ENCODE data around the gene CHURC1. TPM values are rescaled to one million over a fixed set of nuclear protein-coding genes. Genes with fewer than 3 reads are reported as not detected.

The CHURC1 gene
- total and polyA plus RNA-seq, 2 of the 13 experiments (the other 11 are each of a cell fraction or from before 2014, with no cell fraction given): 41.1 to 74.4 TPM

DNA sequence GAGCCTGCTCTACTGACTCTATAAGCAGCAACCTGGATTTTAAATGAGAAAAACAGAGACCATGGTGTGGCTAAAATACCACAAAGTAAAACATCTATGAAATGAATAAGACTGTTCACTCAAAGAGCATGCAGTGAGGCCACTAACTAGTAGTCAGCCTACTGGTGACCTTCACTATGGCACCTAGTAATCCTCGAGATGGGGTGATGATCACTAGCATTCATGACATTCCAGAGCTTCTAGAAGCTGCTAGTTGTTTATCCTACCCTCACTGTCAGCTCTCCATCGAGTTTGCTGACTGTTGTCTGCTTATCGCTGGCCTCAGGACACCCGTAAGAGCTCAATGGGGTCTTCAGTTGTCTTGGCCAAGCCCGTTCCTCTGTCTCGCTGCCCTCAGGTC is 48.3 kb upstream of the CHURC1 start:
- Histone ChIP-seq H3K4me2 (ENCODE audit: low read depth, low read length) (no peak overlapping the region), H3K27me3 (ENCODE audit: control insufficient read depth in 1 of 2, insufficient read depth in 2 of 2, low read length in 2 of 2) (peaks cover 10 to 46% of the 10 kb centered on the region in 2 experiments), H3K9ac (ENCODE audit: insufficient read depth, low read depth, low read length) (no peak overlapping the region), H2AFZ (ENCODE audit: low read length) (no peak overlapping the region), H3K9me3 (ENCODE audit: low read length) (no peaks in the 10 kb centered on the region), H3K4me3 (replicated peaks in 1 of 3; ENCODE audit: insufficient read depth in 1 of 3, low read depth in 2 of 3, low read length in 3 of 3) (no peak overlapping the region), H3K4me1 (ENCODE audit: insufficient read depth, low read length) (no peaks in the 10 kb centered on the region), H3K36me3 (replicated peaks in 1 of 2; ENCODE audit: control insufficient read depth in 1 of 2, insufficient read depth in 2 of 2, low read length in 2 of 2) (no peaks in the 10 kb centered on the region), H3K79me2 (ENCODE audit: insufficient read depth, low read length) (no peaks in the 10 kb centered on the region), H3K27ac (ENCODE audit: extremely low read length, insufficient read depth, low read length) (no peak overlapping the region), H4K20me1 (ENCODE audit: insufficient read depth, low read length) (no peaks in the 10 kb centered on the region)
- POLR2A ChIA-PET: no interaction called here
- TF ChIP-seq SOX5 (CRISPR knock-in tag; IDR thresholded peaks at IDR 0.05; ENCODE audit: borderline replicate concordance): no peak
- TF ChIP-seq ZNF891 (CRISPR knock-in tag; IDR thresholded peaks at IDR 0.05): no peak
- no peak for DNase-seq (ENCODE audit: low spot score)
- intact Hi-C loops (cut with micrococcal nuclease; ENCODE audit: unreplicated experiment): no loop called here
- no peak for FAIRE-seq
- in situ Hi-C loops (cut with HindIII; ENCODE audit: extremely low pct_ligation_motif_present, low pct_unique_long_range_greater_than_20kb): no loop called here
- WGBS (ENCODE audit: low lambda C conversion rate): 28% methylated on average over 6 of the region's 6 CpGs
- CTCF ChIA-PET (ENCODE audit: low intra/inter-chr PET ratio, low total read pairs): no interaction called here
- ATAC-seq: no peak
- BruUV-seq (replicated peaks): no TSS peak

DNA sequence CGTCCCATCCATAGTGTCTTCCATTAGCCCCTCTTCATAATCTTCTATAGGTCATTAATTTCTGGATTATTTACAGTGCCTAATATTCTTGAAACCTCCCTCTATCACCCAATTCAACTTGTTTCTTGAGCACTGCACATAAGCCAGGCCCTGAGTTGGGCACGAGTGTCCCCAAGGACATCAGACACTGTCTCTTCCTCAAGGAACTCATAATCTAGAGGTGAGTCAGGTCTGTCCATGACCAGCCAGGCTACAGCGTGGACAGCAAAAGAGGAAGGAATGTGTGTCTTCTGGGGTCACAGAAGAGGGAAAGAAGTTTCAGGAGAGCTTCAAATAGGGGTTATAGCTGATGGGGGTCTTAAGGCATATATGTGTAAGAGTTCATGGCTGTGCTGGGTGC is 47.1 kb upstream of the CHURC1 start:
- in situ Hi-C loops (cut with HindIII; ENCODE audit: extremely low pct_ligation_motif_present, low pct_unique_long_range_greater_than_20kb) (no loop called here), intact Hi-C loops (cut with micrococcal nuclease; ENCODE audit: unreplicated experiment) (no loop called here)
- no peaks in the 10 kb centered on the region for H3K9me3 ChIP-seq (ENCODE audit: low read length)
- H3K9ac ChIP-seq (ENCODE audit: insufficient read depth, low read depth, low read length): no peak overlapping the region
- H3K4me2 ChIP-seq (ENCODE audit: low read depth, low read length): no peak overlapping the region
- BruUV-seq (replicated peaks): no TSS peak
- no peak overlapping the region for H3K27ac ChIP-seq (ENCODE audit: extremely low read length, insufficient read depth, low read length)
- 28% methylated on average over 3 of the region's 3 CpGs for WGBS (ENCODE audit: low lambda C conversion rate)
- H2AFZ ChIP-seq (ENCODE audit: low read length): no peak overlapping the region
- DNase-seq (ENCODE audit: low spot score) (no peak), FAIRE-seq (no peak), ATAC-seq (no peak)
- H3K36me3 ChIP-seq (replicated peaks in 1 of 2; ENCODE audit: control insufficient read depth in 1 of 2, insufficient read depth in 2 of 2, low read length in 2 of 2): no peaks in the 10 kb centered on the region
- TF ChIP-seq PTBP1 (IDR thresholded peaks at IDR 0.05; ENCODE audit: low read depth, low read length, poor library complexity, severe bottlenecking) (no peak), JUN (CRISPR knock-in tag; IDR thresholded peaks at IDR 0.05) (no peak), FOXO1 (CRISPR knock-in tag; IDR thresholded peaks at IDR 0.05) (no peak), ZSCAN30 (CRISPR knock-in tag; IDR thresholded peaks at IDR 0.05) (no peak), XBP1 (CRISPR knock-in tag; IDR thresholded peaks at IDR 0.05) (no peak), SIX1 (CRISPR knock-in tag; IDR thresholded peaks at IDR 0.05; ENCODE audit: borderline replicate concordance) (no peak)
- TF ChIP-seq, protein P1, sequence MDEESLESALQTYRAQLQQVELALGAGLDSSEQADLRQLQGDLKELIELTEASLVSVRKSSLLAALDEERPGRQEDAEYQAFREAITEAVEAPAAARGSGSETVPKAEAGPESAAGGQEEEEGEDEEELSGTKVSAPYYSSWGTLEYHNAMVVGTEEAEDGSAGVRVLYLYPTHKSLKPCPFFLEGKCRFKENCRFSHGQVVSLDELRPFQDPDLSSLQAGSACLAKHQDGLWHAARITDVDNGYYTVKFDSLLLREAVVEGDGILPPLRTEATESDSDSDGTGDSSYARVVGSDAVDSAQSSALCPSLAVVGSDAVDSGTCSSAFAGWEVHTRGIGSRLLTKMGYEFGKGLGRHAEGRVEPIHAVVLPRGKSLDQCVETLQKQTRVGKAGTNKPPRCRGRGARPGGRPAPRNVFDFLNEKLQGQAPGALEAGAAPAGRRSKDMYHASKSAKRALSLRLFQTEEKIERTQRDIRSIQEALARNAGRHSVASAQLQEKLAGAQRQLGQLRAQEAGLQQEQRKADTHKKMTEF (CRISPR knock-in tag; IDR thresholded peaks at IDR 0.05): no peak
- TF ChIP-seq, protein P2, sequence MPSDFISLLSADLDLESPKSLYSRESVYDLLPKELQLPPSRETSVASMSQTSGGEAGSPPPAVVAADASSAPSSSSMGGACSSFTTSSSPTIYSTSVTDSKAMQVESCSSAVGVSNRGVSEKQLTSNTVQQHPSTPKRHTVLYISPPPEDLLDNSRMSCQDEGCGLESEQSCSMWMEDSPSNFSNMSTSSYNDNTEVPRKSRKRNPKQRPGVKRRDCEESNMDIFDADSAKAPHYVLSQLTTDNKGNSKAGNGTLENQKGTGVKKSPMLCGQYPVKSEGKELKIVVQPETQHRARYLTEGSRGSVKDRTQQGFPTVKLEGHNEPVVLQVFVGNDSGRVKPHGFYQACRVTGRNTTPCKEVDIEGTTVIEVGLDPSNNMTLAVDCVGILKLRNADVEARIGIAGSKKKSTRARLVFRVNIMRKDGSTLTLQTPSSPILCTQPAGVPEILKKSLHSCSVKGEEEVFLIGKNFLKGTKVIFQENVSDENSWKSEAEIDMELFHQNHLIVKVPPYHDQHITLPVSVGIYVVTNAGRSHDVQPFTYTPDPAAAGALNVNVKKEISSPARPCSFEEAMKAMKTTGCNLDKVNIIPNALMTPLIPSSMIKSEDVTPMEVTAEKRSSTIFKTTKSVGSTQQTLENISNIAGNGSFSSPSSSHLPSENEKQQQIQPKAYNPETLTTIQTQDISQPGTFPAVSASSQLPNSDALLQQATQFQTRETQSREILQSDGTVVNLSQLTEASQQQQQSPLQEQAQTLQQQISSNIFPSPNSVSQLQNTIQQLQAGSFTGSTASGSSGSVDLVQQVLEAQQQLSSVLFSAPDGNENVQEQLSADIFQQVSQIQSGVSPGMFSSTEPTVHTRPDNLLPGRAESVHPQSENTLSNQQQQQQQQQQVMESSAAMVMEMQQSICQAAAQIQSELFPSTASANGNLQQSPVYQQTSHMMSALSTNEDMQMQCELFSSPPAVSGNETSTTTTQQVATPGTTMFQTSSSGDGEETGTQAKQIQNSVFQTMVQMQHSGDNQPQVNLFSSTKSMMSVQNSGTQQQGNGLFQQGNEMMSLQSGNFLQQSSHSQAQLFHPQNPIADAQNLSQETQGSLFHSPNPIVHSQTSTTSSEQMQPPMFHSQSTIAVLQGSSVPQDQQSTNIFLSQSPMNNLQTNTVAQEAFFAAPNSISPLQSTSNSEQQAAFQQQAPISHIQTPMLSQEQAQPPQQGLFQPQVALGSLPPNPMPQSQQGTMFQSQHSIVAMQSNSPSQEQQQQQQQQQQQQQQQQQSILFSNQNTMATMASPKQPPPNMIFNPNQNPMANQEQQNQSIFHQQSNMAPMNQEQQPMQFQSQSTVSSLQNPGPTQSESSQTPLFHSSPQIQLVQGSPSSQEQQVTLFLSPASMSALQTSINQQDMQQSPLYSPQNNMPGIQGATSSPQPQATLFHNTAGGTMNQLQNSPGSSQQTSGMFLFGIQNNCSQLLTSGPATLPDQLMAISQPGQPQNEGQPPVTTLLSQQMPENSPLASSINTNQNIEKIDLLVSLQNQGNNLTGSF (CRISPR knock-in tag; IDR thresholded peaks at IDR 0.05): no peak
- no peaks in the 10 kb centered on the region for H3K4me1 ChIP-seq (ENCODE audit: insufficient read depth, low read length)
- H3K79me2 ChIP-seq (ENCODE audit: insufficient read depth, low read length): no peaks in the 10 kb centered on the region
- CTCF ChIA-PET (ENCODE audit: low intra/inter-chr PET ratio, low total read pairs): no interaction called here
- POLR2A ChIA-PET: no interaction called here
- no peak overlapping the region for H3K4me3 ChIP-seq (replicated peaks in 1 of 3; ENCODE audit: insufficient read depth in 1 of 3, low read depth in 2 of 3, low read length in 3 of 3)
- peaks cover 5 to 42% of the 10 kb centered on the region in 2 experiments; a peak in 4 of 5 replicates for H3K27me3 ChIP-seq (ENCODE audit: control insufficient read depth in 1 of 2, insufficient read depth in 2 of 2, low read length in 2 of 2)
- H4K20me1 ChIP-seq (ENCODE audit: insufficient read depth, low read length): no peaks in the 10 kb centered on the region
